Inflammatory macrophage (primary cell): Measurements from ENCODE around the gene EARS2.
"Not testable (repeated sequence)": the region's sequence is repeated elsewhere in the genome, so short reads cannot be mapped to it uniquely, and the experiment has no call there.

ENCODE experiments used
- DNase-seq, 2 donors: peaks; one replicate each; pipeline ENCODE4 v3.0.0-alpha.2; 2020 to 2022
- total RNA-seq, 18 experiments: gene quantifications; one replicate each; lab custom pipeline; 2026; ENCODE audit warnings: mixed read lengths in 6 of 18, inconsistent platforms in 2 of 18; lab: John Stamatoyannopoulos, UW

The EARS2 gene
- 8.2 to 56.2 (median 42.2) reads per million in 18 experiments for total RNA-seq

DNA sequence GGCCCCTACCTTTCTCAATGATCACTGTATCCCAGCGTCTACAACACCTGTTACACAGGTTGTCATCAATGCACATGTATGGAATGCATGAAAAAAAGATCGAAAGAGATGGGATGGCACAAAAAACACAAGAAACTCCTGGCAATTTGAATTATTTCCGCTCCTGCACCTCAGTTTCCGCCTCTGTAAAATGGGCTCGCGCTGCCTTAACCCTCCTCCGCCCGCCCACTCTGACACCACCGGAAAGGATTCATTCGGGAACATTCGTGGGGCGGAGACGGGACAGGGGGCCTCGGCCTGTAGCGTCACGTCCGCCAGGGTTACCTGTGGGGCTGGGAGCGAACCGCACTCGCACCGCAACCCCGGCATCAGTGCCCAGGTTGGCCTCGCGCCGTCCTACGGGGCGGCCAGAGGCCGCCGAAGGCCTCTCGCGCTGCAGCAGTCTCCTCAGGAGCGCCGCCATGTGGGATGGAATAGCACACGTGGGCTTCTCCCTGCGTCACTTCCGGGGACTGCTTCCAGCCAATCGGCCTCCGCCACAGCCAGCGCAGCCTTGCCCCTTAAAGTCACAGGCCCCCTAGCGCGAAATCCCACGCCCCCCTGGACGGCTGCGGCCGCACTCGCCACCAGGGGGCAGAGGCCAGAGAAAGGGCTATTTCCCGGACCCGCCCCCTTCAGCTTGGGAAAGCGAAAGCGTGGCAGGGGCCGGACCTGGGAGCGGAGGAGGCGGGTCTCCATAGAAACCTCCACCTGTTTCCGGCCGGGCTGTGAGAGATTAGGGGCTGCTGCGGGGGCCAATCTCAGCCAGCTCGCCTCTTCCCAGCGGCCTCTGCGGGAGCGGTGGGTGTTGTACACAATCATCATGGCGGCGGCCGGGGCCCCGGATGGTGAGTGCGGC, at the start of gene EARS2, which contains the start of gene UBFD1:
Gene EARS2 (minus strand): TSS at position 470 of the 898 bp plus-strand sequence. CDS start 7 bp downstream, at position 463.
Gene UBFD1 (plus strand): TSS at position 847 of the 898 bp plus-strand sequence. CDS start 16 bp downstream, at position 863.
- peak; percentile 98 to 99 for DNase-seq

DNA sequence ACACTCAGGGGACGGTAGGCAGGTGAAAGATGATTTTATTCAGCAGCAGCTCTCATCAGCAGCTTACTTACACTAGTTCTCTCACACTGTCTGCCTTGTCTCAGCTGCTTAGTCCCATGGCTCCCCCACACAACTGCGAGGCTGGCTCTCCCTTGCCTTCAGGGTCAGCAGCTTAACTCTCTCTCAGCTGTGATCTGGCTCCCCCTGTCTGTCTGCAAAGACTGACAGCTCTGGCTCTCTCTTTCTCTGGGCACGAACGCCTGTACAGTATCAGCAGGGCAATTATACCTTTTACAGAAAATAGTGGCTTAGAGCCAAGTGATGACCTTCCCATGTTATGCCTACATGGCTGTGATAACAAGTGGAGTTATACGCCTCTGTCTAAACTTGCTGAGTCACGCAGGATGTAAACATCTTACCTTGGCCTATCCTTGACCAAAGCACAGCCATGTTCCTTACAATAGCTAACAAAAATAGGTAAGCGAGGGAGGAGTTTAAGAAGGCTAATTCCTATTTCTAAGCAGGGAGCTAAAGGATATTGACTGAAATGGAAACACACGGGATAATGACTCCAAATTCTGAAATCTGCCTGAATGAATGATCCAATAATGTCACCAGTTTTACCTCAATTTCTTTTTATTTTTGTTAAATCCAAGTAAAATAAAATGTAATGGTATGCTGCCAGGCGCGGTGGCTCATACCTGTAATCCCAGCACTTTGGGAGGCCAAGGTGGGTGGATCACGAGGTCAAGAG, 40.0 kb upstream of the EARS2 start:
- peak; percentile 15 to 32 for DNase-seq

DNA sequence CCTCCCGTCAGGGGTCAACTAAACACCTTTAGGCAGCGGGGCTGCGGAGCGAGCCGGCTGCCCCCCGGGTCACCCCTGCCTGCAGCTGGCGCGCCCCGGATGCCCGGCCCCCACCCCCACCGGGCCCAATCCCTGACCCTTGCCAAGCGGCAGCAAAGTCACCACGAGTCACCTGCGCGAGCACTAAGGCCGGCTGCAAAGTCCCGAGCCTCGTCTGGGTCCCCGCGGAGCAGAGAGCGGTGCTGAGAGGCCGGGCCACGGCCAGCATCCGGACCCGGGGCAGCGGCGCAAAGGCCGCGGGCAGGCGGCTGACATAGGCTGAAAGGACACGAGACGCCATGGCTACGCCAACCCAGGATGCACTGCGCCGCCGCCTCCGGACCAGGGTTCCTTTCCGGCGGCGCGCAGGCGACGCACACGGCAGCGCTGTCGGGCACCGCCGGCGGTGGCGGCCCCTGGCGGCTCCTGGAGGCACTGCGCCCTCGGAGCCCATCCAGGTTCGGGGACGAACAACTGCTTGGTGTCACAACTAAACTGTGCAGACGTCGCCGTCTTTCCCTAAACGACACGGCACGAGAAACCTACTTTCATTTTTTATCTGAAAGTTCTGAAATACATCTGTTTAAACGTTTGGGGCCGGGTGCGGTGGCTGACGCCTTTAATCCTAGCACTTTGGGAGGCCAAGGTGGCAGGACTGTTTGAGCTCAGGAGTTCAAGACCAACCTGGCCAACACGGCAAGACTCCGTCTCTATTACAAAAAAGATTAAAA, 39.0 kb upstream of the EARS2 start, which contains the start of gene NDUFAB1:
Gene NDUFAB1 (minus strand): TSS at position 366 of the 770 bp plus-strand sequence. CDS start 26 bp downstream, at position 340.
- DNase-seq: peak; percentile 94 to 95

DNA sequence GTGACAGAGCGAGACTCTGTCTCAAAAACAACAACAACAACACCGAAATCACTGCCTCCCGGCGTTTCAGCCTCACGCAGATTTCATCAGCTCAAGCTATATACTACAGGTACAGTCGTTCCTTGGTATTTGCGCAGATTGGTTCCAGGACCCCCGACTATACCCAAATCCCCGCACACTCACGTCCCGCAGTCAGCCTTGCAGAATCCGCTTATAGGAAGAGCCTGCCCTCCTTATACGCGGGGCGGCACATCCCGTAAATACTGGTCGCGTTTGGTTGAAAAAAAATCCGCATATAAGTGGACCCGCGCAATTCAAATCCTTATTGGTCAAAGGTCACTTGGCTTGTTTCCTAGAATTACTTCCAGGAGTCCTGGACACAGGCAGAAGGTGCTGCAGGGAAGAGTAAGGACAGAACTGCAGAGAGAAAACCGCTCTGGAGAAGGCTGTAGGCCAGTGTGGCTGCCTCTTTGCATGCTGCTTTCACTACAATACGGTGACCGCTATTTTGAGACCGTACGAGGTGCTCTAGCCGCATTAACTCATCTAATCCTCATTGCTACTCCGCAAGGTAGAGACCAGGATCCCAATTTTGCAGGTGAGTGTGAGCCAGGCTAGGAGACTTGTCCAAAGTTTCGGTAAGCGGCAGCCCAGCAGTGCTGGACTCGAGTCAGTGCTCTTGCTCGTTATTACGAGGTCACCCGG, 38.2 kb upstream of the EARS2 start:
- no peak for DNase-seq

DNA sequence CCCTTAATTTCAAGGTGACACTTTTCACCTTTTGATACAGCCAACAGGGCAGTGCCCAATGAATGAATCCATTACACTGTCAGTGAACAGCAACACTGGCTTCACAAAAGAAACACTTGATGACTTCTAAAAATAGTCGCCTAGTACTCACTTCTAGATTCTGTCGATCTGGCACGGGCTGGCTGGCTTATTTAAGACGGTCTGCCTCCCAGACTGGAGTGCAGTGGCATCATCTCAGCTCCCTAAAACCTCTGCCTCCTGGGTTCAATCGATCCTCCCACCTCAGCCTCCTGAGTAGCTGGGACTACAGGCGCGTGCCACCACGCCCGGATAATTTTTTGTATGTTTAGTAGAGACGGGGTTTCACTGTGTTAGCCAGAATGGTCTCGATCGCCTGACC, 37.0 kb upstream of the EARS2 start:
- DNase-seq: no peak

DNA sequence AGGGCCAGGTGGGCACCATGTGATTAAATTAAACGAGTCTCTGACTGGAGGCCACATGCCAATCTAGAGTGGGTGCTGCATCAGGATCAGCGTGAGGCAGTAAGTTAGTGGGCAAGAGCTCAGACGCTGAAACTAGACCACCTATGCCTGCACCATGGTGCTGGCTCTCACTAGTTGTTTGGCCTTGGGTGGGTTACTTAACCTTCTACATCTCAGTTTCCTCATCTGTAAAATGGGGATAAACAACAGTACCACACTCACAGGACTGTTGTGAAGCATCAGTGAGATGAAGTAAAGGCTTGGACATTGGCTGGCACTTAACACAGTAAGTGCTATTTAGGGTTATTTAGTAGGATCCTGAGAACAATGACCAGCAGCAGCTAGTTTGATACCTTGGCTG, 33.0 kb upstream of the EARS2 start:
- no peak for DNase-seq

DNA sequence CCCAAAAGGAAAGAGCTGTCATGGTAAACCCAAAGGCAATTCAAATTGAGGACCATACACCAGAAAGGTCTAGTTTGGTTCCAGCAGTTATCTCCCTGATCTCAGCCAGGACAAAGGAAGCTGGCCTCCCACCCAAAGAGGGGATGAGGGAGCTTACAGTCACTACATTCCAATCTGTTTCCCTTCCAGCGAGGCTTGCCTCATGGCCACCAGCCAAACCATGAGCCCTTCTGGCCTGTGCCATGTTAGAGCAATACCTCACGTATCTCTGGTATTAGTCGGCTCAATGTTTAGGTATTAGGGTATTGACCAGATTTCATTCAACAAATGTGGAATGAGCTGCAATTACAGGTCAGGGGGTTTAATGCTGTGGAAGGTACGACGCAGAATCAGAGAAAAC, 30.6 kb upstream of the EARS2 start:
- DNase-seq: no peak

DNA sequence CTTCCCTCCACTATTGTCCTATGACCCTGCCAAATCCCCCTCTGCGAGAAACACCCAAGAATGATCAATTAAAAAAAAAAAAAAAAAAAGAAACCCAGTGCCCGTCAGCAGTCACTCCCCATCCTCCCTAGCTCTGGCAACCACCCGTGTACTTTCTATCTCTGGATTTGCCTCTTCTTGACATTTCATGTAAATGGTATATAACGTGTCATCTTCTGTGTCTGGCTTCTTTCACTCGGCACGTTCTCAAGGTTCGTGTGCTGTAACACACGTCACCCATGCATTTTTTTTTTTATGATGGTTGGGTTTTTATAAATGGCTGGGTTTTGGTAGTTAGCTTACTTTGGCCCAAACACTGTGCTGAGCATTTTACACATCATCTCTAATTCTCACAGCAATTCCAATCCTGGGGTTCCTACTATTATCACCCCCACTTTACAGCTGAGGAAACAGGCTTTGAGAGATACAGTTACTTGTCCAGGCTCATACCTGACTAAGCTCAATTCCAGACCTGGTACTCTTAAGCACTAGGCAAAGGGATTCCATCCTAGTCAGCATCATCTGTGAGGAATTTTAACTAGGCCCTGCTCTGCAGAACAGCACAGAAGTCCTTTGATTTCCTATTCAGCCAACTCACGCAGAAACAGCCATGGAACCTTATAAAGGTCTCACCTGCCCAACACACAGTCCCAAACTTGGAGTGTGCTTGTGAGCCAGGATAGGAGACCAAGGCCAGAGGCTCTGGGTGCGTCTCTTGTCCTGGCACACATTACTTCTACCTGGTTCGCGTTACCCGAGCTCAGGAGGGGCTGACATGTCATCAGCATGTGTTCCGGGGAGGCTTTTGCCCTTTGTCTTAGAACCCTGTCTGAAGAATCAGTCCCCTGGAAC, 27.3 kb upstream of the EARS2 start:
- DNase-seq: no peak

DNA sequence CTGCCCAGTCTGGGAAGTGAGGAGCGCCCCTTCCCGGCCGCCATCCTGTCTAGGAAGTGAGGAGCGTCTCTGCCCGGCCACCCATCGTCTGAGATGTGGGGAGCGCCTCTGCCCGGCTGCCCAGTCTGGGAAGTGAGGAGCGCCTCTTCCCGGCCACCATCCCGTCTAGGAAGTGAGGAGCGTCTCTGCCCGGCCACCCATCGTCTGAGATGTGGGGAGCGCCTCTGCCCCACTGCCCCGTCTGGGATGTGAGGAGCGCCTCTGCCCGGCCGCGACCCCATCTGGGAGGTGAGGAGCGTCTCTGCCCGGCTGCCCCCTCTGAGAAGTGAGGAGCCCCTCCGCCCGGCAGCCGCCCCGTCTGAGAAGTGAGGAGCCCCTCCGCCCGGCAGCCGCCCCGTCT, 26.1 kb upstream of the EARS2 start:
- DNase-seq: not testable (repeated sequence)

DNA sequence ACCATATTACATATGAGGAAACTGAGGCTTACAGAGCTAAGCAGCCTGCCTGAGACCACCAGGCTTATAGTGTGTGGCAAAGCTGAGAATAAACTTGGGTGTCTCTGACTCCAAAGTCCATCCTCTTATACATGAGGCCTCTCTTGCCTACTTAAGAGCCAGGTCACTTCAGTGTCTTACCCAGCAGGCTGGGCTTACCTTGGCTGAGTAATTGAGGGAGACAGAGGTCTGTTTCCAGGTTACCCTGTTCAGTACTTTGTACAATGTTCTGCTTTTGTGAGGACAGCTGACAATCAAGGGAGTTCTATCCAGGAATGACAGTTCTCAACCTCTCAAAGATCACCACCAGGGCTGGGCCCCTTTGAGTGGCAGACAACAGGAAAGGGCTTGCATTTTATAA, 24.6 kb upstream of the EARS2 start:
- DNase-seq: no peak

DNA sequence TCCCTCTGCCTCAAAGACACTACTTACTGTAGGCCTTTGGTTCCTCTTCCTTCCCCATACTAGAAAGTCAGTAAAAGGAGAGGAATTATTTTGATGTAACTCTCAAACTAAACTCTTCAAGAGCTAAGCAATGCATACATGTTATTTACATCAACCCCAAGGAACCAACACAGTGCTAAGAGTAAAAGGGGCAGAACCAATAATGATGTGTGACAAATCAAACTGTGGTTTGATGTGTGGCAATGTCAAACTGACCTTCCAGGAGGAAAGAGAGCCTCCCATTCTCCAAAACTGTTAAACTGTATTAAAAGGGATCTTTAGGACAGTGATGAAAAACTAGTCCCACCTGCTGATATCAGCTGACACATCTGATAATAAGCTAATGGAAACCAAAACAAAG, 23.2 kb upstream of the EARS2 start:
- DNase-seq: no peak

DNA sequence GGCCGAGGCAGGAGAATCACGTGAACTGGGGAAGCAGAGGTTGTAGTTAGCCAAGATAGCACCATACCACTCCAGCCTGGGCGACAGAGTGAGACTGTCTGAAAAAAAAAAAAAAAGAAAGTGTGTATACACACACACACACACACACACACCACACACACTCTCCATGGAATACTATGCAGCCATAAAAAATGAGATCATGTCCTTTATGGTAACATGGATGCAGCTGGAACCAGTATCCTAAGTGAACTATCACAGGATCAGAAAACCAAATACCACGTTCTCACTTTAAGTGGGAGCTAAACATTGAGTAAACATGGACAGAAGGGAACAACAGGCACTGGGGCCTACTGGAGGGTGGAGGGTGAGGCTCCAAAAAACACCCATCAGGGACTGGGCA, 22.2 kb upstream of the EARS2 start:
- no peak for DNase-seq

DNA sequence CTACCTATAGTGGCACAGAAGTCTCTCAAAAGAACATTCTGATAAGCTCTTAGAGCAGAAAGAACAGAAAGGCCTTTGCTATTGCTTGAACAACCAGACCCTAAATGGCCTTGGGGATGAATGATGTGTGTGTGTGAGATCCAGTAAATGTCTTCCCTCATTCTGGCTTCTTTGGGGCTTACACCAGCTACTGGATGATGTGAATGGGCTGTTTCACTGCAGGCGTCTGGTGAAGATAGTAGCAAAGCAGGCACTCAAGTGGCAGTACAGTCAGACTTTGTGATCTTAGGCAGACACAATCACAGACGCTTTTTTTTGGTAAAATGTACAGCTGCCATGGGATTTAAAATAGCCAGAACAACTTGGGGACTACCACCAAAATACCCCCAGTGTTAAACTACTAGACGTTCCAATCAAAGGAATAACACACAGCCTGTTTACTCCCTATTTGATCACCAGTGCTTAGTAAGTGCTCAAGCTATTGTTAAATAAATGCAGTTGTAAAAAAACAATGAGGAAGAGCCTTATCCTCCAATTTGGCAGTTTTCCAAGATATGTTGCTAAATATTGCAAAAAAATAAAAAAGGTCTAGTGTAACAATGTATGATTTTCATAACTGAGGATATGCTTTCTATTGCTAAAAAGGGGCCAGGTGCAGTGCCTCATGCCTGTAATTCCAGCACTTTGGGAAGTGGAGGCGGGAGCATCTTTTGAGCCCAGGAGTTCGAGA, 21.1 kb upstream of the EARS2 start:
- peak in 1 of 2 donors; percentile 70 for DNase-seq

DNA sequence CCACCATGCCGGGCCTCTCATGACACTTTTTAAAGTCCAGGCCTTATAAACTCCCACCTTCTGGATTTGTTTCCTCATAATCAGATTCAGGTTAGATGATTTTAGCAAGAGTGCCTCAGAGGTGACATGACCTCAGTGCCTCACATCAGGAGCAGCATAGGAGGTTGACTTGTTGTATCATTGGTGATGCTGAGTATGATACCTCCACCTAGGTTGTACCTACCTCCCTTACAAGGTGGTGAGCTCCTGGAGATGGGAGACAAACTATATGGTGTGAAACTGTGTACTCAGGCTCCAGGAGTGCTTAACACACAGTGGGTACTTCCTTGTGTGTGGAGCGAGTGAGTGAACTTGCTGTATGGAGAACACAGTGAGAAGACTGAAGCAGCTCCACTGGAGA, 20.3 kb upstream of the EARS2 start:
- no peak for DNase-seq

DNA sequence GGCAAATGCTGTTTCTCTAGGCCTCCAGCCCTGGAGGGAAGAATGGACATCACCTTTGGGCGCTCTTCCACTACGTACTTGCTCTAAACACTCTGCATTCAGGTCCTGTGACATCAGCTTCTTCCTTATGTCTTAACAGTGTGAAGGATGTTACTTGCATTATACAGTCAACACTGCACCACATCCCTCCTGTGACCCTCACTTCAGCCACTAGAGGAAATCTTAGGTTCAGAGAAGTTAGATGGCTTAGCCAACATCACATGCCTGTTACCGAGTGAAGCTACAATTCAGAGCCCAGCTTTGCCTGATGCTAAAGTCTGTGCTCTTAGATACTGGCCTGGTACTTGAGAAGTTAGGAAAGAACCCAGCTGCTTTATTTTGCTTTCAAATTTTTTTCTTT, 18.7 kb upstream of the EARS2 start:
- DNase-seq: no peak

DNA sequence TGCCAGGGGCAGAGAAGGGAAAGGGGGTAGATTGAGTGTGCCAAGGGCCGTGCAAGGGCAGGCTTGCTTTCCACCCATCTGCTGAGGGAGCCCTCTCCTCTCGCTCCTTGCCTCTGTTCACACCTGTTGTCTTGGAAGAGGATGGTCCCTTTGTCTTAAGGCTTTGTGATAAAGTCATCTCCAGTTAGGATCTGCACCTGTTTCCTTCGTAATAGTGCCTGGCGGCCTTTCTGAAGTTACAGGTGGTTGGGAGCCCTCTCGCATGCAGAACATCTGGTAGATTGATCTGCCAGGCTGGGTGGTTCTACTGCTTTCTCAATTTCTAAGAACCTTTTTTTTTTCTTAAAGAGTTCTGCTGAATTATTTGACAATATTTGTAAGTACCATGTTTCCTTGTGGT, 16.7 kb upstream of the EARS2 start:
- no peak for DNase-seq

DNA sequence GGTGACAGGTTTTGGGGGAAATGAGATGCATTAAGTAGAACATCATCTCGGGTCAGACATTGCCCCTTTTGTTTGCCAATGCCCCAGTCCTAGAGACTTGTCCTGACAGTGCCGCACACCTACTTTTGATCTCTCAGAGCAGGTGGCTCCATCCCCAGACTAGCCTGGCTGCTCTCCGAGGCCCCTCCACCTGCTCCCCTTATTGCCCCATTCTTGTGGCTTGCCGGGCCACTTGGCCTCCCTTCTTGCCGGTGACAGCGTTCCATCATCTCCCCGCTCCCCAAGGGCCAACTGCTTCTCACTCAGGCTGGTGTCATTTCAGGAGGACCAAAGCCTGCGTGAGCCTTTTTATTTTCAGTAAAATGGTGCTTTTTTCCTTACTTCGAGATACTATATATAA, 15.2 kb upstream of the EARS2 start:
- DNase-seq: no peak

DNA sequence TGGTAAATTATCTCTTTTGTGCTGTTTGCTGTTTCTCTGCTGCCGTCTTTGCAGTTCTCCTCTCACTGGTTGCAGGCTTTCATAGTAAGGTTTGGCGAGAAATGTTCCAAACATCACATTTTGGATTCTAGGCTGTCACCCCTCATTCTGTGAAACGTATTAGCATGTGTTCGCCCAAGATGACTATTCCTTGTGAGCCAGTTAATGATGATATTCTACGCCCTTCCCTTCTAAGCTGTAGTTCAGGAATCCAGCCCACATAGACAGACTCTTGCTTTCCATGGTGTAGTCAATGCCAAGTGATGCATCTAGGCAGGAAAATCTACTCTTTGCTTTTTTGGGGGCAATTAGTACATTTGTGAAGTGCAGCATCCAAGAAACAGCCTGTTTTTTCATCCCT, 14.7 kb upstream of the EARS2 start:
- no peak for DNase-seq

DNA sequence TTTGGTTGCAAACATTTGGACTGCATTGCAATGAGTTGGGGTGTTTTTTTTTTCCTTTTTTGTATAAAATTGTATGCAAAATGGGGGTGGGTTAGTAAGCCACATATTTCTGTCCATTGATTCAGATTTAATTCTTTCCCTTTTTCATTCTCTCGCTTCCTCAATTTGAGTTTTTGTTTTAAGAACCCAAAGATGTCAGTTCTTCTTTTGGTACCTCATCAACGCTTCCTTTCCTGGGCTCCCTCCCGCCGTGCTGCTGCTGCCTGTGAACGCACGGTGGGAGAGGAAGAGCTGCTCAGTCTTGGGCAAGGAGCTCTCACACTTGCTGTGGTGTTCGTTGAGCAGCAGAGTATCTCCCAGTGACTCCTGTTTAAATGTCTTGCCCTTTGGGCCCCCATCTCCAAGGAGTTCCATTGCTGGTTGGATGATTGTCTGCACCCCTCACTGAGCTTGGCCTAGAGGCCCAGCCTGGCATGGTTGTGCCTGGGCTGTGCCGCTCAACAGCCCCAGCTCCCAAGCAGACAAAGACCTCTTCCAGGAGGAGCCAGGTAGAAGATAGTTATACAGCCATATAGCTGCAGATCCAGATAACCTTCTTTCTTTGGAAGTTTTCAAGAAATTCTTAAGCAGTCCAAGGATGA, 14.0 kb upstream of the EARS2 start:
- DNase-seq: peak; percentile 56 to 79

DNA sequence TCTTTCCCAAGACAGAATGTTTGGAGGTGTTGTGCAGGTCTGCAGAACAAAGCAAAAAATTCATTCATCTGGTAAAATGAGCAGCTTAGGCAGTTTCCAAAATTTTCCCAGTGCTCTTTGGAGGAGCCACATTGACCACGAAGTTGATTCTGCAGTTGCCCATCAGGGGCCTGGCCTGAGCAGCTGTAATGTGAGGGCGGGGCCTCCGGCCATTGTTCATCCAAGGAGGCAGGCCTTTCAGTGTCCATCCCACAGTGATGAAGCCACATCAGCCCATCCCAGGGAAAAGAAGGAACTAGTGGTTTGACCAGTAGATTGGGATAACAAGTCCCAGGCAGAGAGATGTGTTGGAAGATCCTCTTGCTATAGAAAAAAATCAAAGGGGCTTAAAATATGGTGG, 10.5 kb upstream of the EARS2 start:
- DNase-seq: no peak
